Activated naive CD4-positive, alpha-beta T cell treated with anti-CD3 and anti-CD28 coated beads, Interleukin-2, amount 50 U/mL, for 16 hours (primary cell): ENCODE measurements around the gene EEPD1.
"Not testable (repeated sequence)": the region's sequence is repeated elsewhere in the genome, so short reads cannot be mapped to it uniquely, and the experiment has no call there.

ENCODE experiments used
- DNase-seq: peaks from one replicate; pipeline ENCODE4 v3.0.0-alpha.2; 2020

The EEPD1 gene

DNA sequence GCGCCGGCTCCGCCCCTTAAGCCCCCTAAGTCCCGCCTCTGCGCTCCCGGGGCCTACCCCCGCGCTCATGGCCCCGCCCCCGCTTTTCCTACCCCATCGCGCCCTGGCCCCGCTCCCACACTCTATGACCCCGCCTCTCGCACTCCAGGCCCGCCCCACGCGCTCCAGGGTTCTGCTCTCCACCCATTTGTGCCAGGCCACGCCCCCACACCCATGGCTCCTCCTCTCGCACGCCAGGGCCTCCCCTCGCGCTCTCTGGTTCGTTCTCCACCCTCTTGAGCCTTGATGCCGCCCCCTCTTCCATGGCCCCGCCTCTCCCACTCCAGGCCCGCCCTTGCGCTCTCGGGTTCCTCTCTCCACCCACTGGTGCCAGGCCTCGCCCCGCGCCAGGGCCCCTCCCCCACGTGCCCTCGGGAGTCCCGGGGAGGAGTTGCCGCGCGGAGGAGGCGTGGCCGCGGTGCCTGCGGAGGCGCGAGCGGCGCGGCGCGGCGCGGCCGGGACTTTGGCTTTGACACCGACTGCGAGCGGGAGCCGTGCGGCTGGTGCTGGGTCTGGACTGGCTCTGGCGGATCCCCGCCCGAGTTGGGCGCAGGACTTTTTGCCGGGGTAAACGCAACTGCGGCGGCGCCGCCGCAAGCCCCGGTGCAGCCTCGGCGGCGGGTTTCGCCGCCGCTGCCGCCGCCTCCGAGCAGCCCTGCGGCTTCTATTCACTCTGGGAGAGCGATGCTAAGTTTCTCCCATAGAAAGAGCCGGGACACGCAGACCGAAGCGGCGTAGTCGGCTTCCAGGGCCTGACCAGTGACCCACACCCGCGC is at the start of gene EEPD1:
Gene EEPD1 (plus strand): TSS at position 499 of the 815 bp plus-strand sequence. CDS start 1,071 bp downstream, outside the sequence.
- DNase-seq = peak; percentile 100

DNA sequence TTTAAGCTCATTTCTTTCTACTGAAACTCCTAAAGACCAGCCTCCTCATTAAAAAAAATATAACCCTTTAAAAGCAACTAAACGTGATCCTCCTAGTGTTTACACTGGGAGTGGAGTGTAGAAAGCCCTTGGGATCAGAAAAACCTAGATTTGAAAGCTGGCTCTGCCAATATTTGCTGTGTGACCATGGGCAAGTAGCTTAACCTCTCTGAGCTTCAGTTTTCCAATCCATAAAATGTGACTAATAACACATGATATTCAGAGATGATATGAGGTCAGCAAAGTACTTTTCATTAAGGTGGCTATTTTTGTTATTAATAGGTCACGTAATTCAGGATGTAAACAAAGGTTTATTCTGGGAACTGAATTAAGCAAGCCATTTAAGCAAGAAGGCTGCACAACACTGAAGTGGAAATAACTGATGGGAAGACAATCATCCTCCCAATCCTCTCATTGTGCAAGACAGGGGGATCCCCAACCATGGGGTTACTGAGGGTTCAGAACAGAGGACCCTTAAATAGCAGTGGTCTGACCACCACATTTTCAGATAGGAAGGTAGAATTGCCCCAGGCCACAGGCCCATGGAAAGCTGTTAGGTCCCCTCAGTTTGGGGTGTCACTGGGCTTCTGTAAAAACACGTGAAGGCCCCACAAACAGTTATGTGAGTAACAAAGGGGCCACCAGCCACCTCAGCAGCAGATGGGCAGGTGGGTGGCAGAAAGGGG is 49.1 kb upstream of the EEPD1 start:
- DNase-seq = no peak

DNA sequence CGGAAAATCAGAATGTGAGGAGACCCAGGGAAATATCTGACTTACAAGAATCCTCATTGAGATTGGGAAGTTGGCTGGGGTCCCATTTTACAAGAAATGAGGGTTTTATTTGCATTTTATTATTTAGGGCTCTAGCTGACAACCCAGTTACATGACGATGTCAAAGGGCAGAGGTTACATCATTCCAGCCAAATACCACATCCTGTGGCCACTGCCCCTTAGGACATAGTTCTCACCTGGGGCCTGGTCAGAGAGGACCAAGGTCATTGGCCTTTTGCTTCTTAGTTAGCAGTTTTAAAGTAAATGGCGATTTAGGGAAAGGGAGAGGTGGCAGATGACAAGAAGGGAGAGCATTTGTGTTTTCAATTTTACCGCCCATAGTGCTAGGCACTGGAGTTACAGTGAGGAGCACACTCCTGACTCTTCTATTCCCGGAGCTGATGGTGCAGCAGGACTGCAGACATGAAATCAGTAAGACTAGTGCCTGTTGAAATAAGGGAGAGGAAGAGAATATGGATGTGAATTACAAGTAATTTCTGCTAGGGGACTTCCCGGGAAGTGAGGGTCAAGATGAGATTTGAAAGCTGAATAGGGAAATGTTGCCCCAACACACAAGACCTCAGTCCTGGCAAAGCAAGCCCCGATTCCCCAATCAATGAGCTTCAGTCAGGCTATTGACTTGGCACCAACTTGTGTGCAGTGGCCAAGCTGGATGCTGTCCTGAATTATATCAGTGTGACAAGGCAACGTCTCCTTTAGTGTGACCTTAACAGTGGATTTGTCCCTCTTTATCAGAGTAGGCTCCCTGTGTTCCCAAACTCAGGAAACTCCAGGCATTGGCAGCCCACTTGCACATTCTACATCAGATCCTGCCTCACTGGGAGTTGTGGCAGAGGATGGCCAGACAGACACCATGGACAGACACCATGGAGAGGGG is 45.8 kb upstream of the EEPD1 start:
- DNase-seq = not testable (repeated sequence)

DNA sequence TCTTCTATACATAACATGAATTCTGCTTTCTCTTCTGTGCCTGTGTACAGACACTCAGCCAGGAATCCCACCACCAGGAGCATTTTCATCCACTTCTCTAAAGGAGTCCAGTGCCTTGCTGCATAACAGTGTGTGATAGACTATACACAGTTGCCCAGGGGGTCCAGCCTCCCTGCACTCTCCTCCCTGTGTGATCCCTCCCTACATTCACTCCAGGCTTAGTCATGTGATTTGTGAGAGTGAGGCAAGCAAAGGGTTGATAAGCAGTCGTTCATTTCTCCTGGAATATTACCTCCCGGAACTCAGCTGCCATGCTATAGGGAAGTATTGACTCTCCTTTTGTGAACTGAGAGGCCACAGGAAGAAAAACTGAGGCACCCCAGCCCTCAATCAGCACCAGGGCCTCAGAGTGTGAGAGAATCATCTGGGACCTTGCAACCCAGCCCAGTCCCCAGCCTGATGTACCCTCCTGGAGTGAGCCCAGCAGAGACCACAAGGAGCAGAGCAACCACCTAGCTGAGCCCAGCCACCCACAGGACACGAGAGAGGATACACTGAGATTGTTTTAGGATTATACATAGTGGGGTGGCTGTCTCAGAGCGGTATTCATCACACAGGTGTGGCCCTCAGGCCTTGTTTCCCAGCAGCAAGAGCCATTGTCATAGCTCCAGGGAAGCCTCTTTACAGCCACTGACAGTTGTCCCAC is 45.0 kb upstream of the EEPD1 start:
- no peak for DNase-seq

DNA sequence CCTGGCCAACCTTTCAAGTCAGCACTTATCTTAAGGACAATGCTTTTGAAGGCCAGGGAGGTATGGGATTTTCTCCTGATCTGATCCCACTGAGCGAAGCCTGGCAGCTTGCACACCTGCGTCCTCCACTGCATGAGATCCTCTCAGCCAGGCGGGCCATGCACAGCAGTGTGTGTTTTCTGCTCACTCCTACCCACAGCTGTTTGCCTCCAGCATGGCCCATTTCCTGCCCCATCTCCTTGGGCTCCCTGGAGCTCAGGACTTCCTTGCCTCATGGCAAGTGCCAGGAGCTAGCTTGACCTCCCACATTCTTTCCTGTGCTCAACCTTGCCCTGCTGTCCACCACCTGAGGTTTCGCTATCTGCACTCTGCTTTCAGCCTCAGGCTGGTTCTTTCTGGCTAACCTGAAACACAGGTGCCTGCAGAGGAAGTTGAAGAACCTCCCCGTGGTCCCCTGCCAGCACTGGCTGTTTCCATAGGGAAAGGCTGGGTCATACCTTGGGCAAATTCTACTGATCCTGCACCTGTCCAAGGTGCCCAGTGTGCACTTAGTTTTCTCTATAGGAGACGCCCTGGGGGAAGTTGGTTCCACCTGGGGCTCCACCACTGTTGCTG is 43.9 kb upstream of the EEPD1 start:
- DNase-seq = no peak

DNA sequence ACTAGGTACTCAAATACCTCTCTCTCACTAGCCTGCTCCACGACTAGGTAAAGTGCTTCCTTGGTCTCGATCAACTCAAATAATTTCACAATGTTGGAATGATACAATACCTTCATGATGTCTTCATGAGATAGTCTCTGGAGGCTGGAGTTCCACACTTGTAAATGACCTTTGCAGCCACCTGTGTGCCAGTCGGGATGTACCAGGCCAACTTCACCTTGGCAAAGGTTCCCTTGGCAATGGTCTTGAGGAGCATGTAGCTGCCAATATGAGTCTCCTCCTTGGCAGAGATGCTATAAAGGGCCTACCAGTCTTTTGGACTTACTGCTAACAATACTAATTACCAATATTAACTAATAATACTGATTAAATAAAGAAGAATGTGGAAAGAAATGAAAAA is 42.5 kb upstream of the EEPD1 start:
- DNase-seq = no peak

DNA sequence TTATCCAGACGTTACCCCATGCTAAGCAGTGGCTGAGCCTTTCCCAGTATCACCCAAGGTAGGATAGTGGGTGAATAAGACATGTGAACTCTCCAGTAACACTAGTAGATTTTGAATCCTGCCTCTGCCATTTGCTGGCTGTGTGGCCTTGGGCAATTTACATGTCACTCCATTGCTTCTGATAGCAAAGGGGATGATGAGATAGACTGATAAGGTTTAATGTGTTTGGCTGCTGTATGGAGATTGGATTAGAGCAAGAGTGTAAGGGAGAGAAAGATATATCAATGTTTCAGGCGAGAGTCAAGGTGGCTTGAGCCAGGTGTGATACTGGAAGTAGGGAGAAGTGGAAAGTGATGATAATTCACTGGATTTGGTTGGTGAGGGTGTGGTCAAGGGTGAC is 40.1 kb upstream of the EEPD1 start:
- DNase-seq = no peak

DNA sequence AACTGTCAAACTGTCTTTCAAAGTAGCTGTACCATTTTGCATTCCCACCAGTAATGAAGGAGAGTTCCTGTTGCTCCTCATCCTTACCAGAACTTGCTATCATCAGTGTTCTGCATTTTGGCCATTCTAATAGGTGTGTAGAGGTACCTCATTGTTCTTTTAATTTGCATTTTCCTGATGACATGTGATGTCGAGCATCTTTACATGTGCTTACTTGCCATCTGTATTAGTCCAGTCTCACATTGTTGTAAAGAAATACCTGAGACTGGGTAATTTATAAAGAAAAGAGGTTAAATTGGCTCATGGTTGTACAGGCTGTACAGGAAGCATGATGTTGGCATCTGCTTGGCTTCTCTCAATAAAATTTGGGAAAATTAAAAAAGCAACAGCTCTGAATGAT is 38.7 kb upstream of the EEPD1 start:
- no peak for DNase-seq

DNA sequence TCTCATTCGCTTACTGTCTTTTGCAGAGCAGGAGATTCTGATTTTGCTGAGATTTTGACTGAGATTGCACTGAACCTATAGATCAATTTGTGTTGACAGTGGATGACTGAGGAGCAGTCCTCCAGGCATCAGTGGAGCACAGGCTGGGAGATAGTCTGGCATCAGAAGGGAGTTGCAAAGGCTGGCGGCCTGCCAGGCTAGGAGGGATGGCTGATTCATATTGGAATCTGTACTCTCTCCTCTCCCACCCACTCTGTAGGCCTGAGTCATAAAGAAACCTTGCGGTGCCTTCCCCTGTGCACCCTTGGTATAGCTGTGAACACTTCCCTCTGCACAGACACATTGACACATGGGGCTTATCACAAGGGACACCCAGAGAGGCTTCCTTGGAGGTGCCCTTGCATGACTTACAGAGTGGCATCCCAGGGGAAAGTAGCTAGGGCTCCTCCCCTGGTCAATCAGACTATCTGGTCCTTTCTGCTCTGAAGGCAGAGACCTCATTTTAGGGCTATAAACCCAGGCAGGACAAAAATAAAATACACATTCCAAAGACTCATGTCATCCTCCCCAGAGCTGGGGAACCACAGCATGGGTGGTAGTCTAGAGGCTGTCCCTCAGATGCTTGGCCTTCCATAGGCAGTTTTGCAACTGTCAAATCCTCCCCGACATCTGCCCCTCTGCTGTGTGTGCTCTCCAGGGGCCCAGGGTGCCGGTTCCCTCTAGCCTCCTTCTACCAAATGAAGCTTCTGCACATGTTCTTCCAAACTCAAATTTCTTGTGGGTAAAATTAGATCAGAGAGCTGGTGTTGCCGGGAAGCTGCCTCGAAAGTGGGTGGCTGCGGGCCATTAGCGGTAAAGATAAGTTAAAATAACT is 37.4 kb upstream of the EEPD1 start:
- DNase-seq = peak; percentile 80

DNA sequence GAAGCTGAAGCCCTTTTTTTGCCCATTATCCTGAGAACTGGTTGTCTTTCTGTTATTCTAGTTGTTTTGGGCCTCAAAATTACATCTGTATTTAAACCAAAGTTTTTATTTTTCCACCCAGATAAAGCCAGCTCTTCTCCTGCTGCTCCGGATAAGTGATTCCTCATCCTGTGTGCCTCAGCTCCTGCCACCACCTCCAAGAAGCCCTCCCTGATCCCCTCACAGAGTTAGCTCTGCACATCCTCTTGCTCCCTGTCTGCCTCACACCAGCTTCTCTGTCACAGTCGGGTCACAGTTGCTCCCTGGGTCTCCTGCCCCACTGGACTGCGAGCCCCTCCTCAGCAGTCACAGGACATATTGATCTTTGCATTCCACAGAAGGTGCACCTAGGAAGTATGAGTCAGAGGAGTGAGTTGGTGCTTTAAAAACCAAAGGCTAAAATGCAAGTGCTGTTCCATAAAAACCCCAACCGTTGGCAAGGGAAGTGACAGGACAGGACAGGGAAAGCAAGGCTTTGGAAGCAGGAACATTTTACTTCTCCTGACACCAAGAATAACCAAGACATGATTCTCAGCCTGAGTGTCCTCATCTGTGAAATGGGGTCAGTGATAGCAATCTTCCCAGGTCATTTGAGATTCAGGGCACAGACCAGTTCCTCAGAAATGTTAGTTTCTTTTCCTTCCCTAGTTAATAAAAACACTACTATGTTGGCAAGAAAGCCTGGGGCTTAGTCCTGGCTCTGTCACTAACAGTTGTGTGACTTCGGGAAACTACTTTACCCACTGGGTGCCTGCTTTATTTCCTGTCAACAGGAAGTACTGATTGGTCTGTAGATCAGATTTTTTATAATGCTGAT is 36.5 kb upstream of the EEPD1 start:
- DNase-seq = no peak

DNA sequence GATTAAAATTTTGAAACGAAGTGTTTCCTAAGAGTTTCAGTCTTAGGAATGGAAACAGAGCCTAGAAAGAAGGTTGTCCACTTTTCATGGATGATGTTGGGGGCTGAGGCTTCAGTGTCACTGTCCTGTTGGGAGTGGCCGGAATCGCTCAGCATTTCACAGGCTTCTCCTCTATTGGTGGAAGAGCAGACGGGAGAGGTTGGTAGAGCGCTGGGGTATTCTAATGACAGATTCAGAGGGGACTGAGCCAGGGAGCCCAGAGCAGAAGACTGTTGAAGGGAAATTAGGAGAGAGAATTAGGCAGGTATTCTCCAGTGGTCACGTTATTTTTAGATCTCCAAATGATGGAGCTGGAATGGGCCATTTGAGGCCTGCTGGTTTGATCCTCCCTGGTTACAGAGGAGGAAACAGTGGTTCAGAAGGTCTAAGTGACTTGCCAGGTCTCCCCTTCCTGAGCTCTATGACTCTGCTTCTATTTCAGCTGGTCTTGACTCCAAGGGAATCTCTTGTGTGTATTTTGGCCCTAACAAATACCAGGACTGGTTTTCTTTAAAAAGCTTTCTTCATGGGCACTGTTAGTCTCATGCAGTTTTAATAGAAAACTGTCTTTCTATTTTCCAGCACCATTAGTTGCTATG is 35.7 kb upstream of the EEPD1 start:
- no peak for DNase-seq

DNA sequence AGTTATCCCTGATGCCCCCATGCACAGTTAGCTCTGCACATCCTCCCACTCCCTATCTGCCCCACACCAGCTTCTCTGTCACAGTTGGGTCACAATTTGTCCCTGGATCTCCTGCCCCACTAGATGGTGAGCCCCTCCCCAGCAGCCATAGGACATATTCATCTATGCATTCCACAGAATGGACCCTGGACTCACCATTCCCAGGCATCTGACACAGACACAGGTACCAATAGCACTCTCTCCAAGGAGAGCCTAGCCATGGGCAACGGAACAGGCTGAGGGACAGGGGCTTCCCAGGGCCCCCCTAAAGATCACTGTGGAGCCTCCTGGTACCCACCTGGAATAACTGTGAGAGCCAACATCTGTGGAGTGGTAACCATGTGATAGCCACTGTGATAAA is 34.7 kb upstream of the EEPD1 start:
- DNase-seq = no peak

DNA sequence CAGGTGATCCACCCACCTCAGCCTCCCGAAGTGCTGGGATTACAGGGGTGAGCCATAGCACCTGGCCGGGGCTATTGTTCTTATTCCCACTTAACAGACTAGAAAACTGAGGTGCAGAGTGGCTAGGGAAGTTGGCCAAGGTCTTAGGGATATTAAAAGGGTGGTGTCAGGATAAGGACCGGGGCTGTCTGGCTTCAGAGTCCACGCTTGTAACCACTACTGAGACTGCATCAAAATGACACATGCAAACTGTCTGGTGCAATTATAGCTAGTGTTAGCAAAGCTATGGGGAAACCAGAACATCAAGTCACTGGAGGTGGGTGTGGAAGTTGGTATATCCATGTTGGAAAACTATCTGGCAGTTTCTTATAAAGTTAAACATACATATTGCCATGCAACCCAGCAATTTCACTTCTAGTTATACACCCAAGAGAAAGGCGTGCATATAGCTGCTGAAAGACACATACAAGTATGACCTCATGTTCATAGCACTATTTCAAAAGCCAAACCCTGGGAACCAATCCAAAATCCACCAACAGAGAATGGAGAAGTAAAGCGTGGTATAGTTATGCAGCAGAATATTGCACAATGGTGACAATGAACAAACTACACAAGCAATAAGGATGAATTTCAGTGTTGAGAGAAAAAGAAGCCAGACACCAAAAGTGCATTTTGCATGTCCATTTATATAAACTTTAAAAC is 33.9 kb upstream of the EEPD1 start:
- no peak for DNase-seq

DNA sequence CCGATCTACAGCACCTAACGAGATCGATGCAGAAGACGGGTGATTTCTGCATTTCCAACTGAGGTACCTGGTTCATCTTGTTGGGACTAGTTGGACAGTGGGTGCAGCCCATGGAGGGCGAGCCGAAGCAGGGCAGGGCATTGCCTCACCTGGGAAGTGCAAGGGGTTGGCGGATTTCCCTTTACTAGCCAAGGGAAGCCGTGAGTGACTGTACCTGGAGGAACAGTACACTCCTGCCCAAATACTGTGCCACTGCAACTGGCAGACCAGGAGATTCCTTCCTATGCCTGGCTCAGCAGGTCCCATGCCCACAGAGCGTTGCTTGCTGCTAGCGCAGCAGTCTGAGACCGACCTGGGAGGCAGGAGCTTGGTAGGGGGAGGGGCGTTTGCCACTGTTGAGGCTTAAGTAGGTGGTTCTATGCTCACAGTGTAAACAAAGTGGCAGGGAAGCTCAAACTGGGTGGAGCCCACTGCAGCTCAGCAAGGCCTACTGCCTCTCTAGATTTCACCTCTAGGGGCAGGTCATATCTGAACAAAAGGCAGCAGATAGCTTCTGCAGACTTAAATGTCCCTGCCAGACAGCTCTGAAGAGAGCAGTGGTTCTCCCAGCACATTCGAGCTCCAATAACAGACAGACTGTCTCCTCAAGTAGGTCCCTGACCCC is 32.9 kb upstream of the EEPD1 start:
- DNase-seq = not testable (repeated sequence)

DNA sequence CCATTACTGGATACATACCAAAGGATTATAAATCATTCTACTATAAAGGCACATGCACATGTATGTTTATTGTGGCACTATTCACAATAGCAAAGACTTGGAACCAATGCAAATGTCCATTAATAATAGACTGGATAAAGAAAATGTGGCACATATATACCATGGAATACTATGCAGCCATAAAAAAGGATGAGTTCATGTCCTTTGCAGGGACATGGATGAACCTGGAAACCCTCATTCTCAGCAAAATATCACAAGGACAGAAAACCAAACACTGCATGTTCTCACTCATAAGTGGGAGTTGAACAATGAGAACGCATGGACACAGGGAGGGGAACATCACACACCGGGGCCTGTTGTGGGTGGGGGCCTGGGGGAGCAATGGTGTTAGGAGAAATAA is 27.4 kb upstream of the EEPD1 start:
- not testable (repeated sequence) for DNase-seq

DNA sequence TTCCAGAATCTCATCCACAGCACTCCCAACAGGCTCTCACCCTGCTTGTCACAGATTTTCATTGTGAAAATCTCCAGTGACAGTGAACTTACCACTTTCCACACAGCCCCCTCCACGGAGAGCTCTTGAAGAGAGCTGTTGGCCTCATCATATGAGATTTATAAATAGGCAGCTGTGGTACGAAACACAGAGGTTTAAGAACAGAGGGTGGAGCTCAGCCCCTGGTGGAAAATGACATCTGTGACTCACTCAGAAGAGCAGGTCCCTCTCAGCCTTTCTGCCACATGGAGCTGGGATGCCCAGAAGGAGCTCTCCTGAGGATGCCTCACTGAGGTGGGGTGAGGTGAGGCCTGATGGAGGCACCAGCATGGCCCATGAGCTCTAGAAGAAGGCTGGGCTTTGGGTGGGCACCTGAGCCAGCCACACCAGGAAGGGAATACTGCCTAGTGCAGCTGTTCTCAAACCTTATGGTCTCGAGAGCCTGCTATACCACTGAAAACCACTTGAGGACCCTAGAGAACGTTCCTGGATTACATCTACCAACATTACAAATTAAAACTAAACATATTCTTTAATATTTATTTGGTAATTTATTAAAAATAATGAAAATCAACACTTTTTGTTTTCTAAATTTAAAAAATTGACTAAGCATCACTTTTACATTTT is 25.8 kb upstream of the EEPD1 start:
- no peak for DNase-seq

DNA sequence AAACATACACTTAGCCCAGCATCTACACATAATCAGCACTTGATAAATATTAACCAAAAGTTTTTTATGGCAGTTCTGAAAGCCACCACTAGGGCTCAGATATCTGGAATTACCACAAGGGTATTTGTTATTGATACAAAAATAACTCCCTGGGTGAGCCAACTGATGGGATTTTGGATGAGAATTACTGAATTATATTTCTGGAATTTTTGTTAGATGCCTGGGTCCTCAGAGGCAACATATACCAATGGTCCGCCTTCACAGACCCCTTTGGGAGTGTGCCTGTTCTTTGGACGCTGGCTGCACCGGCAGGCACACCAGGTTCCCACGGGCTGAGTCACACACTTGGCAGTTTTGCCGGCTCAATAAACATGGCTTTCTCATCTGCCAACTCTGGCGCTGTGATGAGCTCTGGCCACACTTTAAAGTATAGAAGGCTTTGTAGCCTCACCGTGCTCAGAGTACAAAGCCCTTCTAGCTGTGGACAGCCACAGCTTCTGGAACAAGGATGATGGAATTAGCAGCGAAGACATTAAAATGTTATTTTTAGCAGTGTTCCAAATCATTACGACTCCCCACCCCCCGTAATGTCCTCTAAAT is 24.5 kb upstream of the EEPD1 start:
- DNase-seq = no peak
